SIG-M5 (cell line): ENCODE results near the gene TRIM41.
"Not testable (repeated sequence)": the region's sequence is repeated elsewhere in the genome, so short reads cannot be mapped to it uniquely, and the experiment has no call there.

ENCODE experiments used
- DNase-seq: peaks from one replicate; lab custom pipeline; 2025; lab: John Stamatoyannopoulos, UW

Gene TRIM41

DNA sequence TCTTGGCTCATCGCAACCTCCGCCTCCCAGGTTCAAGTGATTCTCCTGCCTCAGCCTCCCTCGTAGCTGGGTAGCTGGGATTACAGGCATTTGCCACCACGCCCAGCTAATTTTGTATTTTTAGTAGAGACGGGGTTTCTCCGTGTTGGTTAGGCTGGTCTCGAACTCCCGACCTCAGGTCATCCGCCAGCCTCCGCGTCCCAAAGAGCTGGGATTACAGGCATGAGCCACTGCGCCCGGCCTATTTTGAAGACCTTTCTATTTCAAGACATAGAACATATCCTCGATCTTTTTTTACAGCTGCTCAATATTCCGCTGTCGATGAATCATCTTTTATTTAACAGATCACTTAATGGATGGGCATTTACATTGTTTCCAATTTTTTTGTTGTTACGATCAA lies 12.4 kb upstream of the TRIM41 start:
- DNase-seq: not testable (repeated sequence)

DNA sequence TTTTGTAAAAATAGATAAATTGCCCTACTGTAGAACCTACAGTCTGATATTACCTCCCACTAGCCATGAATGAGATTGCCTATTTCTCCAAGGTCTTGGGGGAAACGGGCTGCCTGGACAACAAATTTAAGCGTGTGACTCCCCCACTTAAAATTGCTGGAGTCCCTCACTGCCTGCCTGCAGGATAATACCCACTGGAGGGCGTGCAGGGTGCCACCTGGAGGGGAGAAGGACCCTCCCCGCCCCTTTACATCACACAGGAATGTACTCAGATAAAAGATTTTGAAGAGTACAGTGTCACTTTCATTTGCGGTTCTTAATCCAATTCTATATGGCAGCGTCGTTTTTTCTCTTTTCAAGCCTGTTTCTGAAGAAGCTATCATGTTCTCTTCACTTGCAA lies 11.9 kb upstream of the TRIM41 start:
- DNase-seq: no peak

DNA sequence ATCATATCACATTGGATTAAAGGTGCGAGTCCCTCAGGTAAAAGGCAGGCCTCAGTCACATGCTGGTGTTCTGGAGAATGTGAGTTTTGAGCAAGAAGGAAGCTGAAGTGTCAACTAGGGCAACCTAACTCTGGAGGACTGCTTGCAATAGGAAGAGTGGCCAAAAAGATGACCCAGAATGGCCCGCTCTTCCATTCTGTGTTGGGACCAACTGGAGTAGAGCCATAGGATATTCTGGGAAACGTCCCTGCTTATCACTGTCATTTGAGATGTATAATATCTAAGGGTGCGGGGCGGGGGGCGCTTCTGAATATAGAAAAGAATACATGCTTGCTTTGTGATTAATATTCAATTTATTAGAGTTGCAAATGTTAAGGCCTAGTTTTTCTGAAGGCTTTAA lies 11.0 kb upstream of the TRIM41 start:
- DNase-seq: no peak

DNA sequence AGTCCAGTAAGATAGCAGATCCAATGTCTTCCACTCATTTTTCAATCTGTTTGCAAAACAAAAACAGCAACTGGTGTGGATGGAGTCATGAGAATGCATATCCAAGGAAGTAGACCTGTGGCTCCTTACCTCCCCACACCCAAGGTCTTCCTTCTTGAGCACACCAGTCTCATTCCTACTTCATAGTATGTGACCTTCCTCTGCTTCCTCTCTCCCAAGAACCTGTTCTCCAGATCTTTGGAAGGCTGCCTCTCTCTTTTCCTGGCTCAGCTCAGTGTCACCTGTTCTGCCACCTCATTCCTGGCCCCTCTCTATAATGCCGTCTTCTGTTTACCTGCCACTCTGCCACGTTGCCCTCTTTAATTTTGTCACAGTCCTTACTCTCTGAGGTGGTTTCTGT lies 10.1 kb upstream of the TRIM41 start:
- no peak for DNase-seq

DNA sequence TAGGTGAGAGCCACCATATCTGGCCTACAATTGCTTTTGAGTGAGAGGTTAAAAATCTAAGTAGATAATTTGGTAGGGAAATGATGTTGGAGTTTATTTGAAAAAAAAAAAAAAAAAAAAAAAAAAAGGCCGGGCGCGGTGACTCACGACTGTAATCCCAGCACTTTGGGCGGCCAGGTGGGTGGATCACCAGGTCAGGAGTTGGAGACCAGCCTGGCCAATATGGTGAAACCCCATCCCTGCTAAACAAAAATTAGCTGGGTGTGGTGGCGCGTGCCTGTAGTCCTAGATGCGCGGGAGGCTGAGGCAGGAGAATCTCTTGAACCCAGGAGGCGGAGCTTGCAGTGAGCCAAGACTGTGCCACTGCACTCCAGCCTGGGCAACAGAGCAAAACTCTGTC lies 8.8 kb upstream of the TRIM41 start:
- DNase-seq: not testable (repeated sequence)

DNA sequence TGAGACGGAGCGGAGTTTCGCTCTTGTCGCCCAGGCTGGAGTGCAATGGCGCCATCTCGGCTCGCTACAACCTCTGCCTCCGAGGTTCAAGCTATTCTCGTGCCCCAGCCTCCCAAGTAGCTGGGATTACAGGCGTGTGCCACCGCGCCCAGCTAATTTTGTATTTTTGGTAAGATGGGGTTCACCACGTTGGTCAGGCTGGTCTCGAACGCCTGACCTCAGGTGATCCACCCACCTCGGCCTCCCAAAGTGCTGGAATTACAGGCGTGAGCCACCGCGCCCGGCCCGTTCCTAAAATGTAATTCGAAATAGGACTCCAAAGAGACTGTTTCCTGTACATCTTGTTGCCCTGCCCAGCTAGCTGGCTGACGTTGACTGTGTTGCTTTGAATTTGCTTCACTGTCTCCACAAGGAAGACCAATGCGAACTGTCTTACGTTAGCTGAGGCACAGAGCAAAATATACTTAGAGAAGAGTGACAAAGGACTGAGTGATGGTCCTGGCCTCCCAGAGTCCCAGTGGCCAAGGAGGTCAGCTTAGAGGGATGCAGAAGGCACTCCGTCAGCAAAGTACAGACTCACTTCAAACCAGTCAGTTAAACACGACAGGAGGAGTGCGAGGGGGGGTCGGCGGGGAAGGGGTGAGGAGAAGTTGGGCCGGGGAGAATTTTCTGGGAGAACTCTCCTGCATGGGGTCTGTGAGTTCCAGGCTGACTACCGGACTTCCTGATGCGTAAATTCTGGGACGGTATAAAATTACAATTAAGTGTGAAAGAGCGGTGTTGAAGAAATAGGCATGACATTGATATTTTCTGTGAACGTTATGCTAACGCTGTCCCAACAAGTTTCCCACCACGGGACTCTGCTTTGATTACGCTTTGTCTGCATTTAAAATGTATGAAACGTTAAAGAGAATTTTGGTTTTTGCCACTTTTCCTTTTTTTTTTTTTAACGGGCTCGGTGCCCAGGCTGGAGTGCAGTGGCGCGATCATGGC lies 6.8 kb upstream of the TRIM41 start:
- DNase-seq: no peak

DNA sequence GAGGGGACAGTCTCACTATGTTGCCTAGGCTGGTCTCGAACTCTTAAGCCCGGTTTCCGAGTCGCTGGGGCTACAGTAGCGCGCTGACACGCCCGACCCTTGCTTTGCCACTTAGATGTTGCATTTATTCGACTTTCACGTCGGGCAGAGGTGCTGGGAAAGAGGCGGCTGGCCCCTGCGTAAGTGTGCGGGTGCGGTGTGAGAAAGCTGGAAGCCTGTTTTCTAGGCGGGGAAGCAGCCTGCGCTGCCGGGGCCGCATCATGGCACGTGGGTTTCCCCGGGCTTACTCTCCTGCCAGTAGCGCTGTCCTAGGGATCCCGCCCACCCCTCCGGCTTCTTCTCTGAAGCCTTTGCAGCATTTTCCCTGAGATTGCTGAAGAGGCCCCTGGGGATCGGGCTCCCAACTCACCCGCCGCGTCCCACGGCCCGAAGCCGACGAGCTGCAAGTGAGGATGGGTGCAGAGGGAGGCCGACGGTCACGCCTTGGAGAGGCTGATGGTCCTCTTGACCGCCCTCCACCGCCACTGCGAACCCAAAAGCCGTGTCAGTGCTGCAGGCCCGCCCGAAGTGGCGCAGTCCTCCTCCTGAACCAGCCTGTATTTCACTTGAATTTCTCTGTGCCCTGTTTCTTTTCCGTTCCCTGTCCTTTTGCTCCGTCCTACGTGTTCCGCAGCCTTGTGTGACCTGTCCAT lies 5.8 kb upstream of the TRIM41 start:
- DNase-seq: no peak

DNA sequence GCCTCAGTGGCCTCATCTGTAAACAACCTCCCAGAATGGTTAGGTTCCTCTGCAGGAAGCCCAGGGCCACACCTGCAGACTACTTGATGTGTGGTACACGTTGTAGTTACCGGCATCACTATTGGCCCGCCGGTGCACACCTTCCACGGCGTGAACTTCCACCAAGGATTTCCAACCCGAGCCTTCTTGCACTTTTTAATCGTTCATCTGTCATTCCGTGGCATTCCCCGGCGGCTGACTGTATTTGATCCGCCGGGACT lies 5.3 kb upstream of the TRIM41 start:
- no peak for DNase-seq

DNA sequence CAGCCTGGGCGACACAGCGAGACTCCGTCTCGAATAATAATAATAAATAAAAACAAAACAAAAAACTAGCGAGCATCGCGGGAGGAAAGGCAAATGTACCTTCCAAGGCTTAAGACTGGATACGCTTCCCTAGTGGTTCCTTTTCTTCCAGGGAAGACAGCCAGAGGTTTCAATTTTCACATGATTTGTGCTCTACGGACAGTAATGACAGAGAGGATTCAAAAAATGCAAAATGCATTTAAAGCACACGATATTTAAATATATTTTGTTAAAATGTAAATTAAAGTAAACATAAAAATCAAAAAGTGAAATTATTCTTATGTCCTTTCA lies 4.3 kb upstream of the TRIM41 start:
- no peak for DNase-seq

DNA sequence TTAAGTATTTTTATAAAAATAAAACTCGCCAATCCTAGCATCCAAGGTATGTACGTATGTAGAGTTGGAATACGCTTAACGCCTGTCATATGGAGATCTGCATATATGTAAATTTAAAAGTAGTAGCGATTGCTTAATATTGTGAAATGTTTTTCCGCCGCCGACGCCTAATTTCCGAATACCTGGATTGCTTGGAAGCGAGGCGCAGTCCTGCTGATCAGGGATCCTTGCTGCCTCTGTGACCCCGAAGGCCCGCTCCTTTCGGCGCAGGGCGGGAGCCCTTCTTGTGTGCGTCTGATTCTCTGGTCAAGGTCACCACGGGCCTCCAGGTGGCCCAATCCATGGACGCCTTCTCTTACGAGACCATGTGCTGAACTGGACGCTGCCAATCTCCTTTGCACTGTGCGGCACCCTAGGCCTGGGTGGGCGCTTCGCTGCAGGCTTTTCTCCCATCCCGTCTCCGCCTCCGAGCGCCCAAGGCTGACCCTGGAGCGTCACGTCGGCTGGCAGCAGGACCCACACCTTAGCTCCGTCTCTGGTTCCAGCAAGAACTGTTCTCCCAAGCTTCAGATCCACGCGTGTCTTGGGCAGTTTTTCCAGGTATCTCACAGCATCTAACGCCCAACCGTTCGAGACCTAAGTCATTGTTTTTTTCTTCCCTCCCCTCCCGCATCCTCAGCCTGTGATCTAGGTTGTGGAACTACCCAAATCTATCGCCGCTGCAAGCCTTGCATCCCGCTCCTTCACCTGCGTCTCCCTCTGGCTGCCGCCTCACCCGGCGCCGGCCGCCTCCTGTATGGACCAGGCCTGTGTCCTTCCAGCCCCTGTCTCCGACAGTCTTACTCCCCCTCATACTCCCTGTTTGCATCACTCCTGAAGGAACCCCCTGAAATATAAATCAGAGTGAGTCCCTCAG lies 3.6 kb upstream of the TRIM41 start:
- no peak for DNase-seq

DNA sequence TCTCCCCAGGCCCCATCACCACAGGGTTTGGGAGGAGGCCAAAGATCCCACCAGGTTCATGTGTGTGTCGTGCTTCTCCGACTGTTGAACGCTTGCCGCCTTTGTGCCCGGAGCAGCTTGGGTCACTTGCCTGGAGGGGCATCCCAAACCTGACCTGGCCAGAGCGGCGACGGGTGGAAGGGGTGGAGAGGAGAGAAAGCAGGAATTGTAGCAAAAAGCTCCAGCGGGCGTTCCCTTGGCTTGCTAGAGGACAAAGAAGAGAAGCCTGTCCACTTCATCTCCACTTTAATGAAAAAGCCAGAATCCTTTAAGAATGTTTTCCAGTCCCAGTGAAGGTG lies 2.9 kb upstream of the TRIM41 start:
- no peak for DNase-seq

DNA sequence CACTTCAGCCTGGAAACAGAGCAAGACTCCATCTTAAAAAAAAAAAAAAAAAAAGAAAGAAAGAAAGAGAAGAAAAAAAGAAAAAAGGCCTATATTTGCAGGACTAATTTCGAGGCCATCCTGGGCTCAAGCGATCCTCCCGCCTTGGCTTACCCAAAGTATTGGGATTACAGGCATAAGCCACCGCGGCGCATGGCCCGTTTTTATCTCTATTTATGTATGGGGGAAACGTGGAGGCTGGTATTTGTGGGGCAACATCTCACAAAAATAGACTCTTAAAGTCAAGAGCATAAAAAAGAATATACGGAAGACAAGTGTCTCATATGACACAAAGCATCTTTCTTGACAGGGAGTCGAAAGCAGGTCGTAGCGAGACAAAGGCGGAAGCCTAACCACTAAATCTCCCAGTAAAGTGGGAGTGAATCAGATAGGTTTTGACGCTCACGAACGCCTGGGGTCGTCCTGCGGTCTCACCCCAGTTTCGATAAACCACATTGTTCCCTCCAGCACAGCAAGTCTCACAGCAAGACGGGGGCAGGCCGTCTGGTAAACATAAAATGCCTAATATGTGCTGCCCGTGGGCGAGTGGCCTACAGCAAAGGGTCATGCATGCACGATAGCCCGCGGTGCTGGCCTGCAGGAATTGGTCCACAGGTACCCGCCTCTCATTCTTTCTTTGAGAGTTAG lies 1.8 kb upstream of the TRIM41 start:
- no peak for DNase-seq

DNA sequence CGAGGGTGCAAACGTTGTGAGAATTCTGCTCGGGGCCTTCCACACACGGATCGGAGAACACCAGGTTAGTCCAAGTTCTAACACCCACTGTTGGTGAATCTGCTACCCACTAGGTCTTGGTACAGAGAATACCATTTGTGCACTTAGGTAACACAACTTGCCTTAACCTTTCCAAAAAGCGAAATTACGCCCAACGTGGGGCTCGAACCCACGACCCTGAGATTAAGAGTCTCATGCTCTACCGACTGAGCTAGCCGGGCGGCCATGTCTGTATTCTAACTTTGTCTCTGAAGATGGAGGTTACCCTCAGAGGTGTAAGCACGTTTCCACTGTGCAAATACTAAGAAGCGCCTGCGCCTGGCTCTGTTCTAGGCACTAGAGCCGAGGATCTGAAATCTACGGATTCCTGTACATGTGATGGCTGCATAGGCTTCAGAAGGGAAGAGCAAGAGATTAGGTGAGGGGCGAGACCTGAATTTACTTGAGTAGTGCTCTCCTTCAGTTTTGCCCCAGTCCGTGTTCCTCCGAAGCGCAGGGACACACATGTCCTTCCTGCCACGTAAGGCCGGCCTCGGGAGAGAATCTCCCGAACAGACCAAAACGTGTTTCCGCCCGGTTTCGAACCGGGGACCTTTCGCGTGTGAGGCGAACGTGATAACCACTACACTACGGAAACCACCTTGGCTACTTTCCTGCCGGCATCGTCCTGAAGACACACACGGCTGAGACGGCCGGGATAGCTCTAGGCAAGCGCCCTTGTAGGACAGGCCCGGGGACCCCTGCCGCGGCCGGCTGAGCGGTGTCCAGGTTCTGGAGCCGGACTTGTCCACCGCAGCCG lies 1.1 kb upstream of the TRIM41 start:
- no peak for DNase-seq

DNA sequence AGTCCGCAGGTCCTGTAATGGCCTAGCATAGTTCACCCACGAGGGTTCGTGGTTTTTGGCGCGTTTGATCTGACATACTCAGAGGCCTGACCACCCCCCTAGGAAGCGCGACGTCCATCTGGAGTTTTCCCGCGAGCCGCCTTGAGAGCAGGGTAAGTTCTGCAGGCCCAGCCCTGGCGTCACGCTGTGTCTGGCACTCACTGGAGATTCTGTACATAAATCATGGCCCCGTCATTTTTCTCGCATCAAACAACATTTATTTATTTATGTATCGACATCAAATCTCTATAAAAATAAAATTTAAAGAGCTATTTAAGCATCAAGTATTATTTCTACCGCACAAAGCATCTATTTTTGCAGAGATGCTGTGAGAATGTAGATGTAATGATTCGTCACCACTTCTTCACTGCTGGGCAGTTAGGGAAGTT lies 437 bp upstream of the TRIM41 start:
- no peak for DNase-seq

DNA sequence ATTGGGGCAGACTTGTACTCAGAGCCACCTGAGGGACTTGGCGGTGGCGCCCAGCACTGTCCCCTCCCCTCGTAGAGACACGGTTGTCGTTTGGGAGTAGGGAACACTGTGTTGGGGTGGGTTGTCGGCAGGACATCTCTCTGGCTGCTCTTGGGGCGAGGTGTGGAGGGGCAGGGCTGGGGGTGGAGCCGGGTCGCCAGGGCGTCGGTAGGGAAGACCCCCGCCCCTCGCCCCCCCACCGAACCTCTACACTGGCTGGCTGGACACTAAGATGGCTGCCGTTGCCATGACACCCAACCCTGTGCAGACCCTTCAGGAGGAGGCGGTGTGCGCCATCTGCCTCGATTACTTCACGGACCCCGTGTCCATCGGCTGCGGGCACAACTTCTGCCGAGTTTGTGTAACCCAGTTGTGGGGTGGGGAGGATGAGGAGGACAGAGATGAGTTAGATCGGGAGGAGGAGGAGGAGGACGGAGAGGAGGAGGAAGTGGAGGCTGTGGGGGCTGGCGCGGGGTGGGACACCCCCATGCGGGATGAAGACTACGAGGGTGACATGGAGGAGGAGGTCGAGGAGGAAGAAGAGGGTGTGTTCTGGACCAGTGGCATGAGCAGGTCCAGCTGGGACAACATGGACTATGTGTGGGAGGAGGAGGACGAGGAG lies 778 bp downstream of the TRIM41 start:
- DNase-seq: no peak

DNA sequence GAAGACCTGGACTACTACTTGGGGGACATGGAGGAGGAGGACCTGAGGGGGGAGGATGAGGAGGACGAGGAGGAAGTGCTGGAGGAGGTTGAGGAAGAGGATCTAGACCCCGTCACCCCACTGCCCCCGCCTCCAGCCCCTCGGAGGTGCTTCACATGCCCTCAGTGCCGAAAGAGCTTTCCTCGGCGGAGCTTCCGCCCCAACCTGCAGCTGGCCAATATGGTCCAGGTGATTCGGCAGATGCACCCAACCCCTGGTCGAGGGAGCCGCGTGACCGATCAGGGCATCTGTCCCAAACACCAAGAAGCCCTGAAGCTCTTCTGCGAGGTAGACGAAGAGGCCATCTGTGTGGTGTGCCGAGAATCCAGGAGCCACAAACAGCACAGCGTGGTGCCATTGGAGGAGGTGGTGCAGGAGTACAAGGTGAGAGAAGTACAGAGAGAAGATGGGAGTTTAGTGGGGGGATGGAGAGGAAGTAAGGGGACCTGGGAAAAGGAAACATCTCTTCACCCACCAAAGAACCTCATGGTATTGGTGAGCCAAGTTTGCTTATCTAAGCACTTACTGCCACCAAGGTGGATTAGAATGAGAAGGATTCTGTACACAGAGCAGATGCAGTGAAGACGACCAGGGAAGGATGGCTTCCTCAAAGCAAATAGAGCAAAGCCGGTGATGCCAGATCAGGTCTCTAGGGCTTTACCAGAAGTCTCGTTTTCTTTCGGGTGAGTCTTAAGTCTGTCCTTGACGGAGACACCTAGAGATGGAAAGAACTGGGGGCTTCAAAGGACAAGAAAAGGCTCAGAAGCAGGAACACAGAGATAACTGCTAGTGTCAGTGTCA lies 1.5 kb downstream of the TRIM41 start:
- no peak for DNase-seq

DNA sequence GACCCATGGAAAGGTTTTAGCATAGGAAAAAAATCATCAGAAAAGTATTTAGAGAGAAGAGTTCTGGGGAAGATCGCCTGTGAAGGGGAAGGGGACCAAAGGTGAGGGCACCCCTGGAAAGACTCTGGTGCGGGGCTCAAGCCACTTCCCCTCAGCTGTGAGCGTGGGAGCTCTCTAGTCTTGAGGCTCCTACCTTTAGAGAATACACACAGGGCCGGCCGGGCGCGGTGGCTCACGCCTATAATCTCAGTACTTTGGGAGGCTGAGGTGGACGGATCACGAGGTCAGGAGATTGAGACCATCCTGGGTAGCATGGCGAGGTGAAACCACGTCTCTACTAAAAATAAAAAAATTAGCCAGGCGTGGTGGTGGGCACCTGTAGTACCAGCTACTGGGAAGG lies 6.9 kb downstream of the TRIM41 start:
- no peak for DNase-seq

DNA sequence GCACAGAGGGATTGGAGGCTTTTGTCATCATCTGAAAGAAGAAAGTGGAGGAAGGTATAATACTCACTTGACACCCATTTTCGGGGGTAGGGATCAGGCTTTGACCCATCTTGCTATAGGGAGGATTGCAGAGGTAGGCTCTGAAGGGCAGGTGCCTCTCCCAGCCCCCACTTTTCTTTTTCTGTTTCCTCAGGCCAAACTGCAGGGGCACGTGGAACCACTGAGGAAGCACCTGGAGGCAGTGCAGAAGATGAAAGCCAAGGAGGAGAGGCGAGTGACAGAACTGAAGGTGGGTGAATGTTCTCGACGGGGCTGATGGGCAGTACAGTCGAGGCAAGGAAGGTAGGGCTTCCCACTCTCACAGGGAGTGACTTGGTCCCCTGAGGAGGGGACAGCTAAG lies 7.5 kb downstream of the TRIM41 start:
- DNase-seq: no peak

DNA sequence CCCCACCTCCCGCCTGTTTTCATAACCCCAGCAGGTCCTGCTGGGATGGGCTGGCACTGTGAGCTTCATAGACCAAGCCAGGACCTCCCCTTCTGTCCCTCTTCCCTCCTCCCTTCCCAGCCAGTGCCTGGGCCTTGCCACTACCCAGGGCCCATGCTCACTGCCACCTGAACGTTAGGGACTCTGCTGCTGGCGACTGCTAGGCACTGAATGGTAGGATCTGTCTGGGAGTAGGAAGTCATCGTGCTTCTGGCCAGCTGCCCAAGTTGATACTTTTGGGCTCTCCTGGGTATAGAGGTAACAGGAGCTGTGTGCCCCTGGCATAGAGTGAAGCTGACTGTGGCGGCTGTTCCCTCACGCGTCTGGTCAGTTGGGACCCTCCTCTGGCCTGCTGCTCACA lies 8.4 kb downstream of the TRIM41 start:
- no peak for DNase-seq

DNA sequence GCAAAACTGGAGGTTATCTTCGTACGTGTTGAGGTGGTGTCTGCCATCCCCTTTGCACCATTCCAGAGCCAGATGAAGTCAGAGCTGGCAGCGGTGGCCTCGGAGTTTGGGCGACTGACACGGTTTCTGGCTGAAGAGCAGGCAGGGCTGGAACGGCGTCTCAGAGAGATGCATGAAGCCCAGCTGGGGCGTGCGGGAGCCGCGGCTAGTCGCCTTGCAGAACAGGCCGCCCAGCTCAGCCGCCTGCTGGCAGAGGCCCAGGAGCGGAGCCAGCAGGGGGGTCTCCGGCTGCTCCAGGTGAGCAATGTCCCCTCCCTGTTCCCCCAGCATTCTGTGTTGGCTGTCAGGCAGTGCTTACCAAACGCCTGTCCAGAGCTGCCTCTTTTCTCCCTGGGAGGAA lies 9.5 kb downstream of the TRIM41 start:
- DNase-seq: no peak
